GM12878 (cell line): ENCODE results near the gene TMEM131L. TPM values are rescaled to one million over a fixed set of nuclear protein-coding genes. Genes with fewer than 3 reads are reported as not detected.

Source experiments
- CHD2 ChIP-seq: IDR thresholded peaks from 2 replicates; pipeline ENCODE4 v1.6.1; 2011; ENCODE audit warnings: low read depth, low read length, improper control_type of control experiment, borderline replicate concordance
- CREB1 ChIP-seq: IDR thresholded peaks from 2 replicates; pipeline ENCODE4 v1.6.1; 2012; ENCODE audit warnings: low read depth, mild to moderate bottlenecking, inconsistent platforms
- E2F8 ChIP-seq: fragments of 450-650 bp; IDR thresholded peaks from 2 replicates; pipeline ENCODE4 v1.6.1; 2018; ENCODE audit warnings: mild to moderate bottlenecking, low read depth, moderate library complexity; ENCODE audit not compliant: partially characterized antibody
- IKZF1 ChIP-seq: fragments of 450-650 bp; conservative IDR thresholded peaks from 2 replicates; pipeline ENCODE4 v1.6.1; 2017; ENCODE audit warnings: antibody characterized with exemption, mild to moderate bottlenecking
- IKZF2 ChIP-seq, 2 experiments: fragments of 450-650 bp; IDR thresholded peaks; 2 replicates each; pipeline ENCODE4 v1.6.1; 2017; ENCODE audit warnings: mild to moderate bottlenecking in 2 of 2, moderate library complexity in 2 of 2
- IRF3 ChIP-seq: fragments of 450-650 bp; IDR thresholded peaks from 2 replicates; pipeline ENCODE4 v1.6.1; 2014; ENCODE audit warnings: mild to moderate bottlenecking
- MXI1 ChIP-seq: fragments of 150-350 bp; IDR thresholded peaks from 2 replicates; pipeline ENCODE4 v1.6.1; 2011; ENCODE audit warnings: low read depth, mild to moderate bottlenecking, inconsistent platforms, low read length, improper control_type of control experiment
- NR2F1 ChIP-seq: fragments of 450-650 bp; conservative IDR thresholded peaks from 2 replicates; pipeline ENCODE4 v1.6.1; 2017; ENCODE audit warnings: mild to moderate bottlenecking
- POLR2AphosphoS5 ChIP-seq: IDR thresholded peaks from 2 replicates; pipeline ENCODE4 v1.6.1; 2011; ENCODE audit warnings: mild to moderate bottlenecking, low read length, inconsistent platforms
- RAD21 ChIP-seq: IDR thresholded peaks from 2 replicates; pipeline ENCODE4 v1.6.1; 2011; ENCODE audit warnings: mild to moderate bottlenecking, low read depth, low read length, moderate library complexity; ENCODE audit not compliant: insufficient read depth
- TAF1 ChIP-seq: IDR thresholded peaks from 2 replicates; pipeline ENCODE4 v1.6.1; 2011; ENCODE audit warnings: mild to moderate bottlenecking, low read depth, low read length, borderline replicate concordance
- YBX1 ChIP-seq: fragments of 450-650 bp; IDR thresholded peaks from 2 replicates; pipeline ENCODE4 v1.6.1; 2016; ENCODE audit warnings: antibody characterized with exemption
- ZNF687 ChIP-seq: fragments of 450-650 bp; IDR thresholded peaks from 2 replicates; pipeline ENCODE4 v1.6.1; 2017; ENCODE audit warnings: mild to moderate bottlenecking, moderate library complexity
- polyA plus RNA-seq, 11 experiments: library from polyadenylated mRNA; depleted of rRNA in 4 of 11; unstranded in 6 of 11; stranded (reverse) in 5 of 11; fragments of >200 nt; fragmentation: Nextera tagmentation in 4 of 11; fragmentation: Illumina TruSeq in 1 of 11; extraction: Ambion mirVana in 4 of 11; extraction: Trizol in 1 of 11; gene quantifications; 1 replicate in 1 of 11; 2 replicates in 10 of 11; pipeline versions ENCODE4 v1.2.1 to v1.2.3, GENCODE V29; 2011 to 2016; ENCODE audit warnings: inconsistent platforms in 2 of 11, missing spikeins in 2 of 11, low read depth in 1 of 11
- total RNA-seq, 4 experiments: library from RNA; depleted of rRNA in 3 of 4; stranded (reverse); fragments of >200 nt in 3 of 4; fragmentation: Illumina TruSeq in 1 of 4; extraction: Trizol in 1 of 4; gene quantifications; 2 replicates each; pipeline versions ENCODE4 v1.2.1 to v1.2.3, GENCODE V29; 2013 to 2021
- TF ChIP-seq, protein P1 (sequence below): fragments of 450-650 bp; IDR thresholded peaks from 2 replicates; pipeline ENCODE4 v1.6.1; 2016; ENCODE audit warnings: mild to moderate bottlenecking, moderate library complexity, borderline replicate concordance

The TMEM131L gene
- total and polyA plus RNA-seq, 10 of the 15 experiments (the other 5 are each of a cell fraction or from before 2014, with no cell fraction given): 8.5 to 101 (median 74.4) TPM

DNA sequence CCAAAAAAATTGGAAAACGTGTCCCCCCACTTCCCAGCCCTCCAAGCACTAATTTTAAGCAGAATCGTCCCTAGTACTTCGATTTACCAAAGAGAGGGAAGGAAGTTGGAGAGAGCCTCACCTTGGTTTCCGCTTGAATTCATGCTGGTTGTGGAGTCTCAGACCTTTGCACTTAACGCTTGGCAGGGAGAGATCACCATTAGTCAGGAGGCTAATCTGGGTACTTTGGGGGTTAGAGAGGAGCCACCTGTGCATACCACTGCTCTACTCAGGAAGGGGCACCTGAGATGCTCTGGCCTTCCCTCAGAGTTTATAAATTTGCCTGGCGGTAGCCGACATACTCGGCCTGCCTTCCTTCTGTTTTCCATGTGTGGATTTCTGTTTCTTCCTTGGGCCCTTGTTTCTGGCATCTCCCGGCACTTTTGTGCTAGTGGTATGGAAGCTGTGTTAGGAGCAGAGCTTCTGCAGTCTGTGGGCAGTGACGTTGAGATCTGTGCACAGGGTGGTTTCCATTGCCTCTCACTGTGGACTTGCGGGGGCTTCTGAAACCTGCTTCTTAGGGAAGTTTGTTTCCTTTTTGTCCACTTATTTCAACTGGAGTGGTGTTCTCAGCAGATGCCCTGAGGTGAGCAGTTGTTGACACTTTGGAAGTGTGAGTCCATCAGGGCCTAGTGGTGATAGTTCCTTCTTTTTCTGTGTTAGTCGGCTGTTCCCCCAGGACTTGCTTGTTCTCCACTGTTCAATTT lies 104.2 kb downstream of the TMEM131L start (continued):
- TF ChIP-seq ZNF687 (no peak), CREB1 (peak; percentile 41; the same call in 1 of the 2 replicates), YBX1 (no peak), IKZF2 (IDR thresholded peaks at IDR 0.05) (peak; percentile 88 to 90), POLR2AphosphoS5 (0 out of 2 replicates have a peak, but pooled peaks have one; percentile 46), IRF3 (no peak), MXI1 (no peak), CHD2 (no peak), RAD21 (no peak), IKZF1 (peak; percentile 83), TAF1 (no peak), E2F8 (no peak), NR2F1 (no peak)
- TF ChIP-seq, protein P1, sequence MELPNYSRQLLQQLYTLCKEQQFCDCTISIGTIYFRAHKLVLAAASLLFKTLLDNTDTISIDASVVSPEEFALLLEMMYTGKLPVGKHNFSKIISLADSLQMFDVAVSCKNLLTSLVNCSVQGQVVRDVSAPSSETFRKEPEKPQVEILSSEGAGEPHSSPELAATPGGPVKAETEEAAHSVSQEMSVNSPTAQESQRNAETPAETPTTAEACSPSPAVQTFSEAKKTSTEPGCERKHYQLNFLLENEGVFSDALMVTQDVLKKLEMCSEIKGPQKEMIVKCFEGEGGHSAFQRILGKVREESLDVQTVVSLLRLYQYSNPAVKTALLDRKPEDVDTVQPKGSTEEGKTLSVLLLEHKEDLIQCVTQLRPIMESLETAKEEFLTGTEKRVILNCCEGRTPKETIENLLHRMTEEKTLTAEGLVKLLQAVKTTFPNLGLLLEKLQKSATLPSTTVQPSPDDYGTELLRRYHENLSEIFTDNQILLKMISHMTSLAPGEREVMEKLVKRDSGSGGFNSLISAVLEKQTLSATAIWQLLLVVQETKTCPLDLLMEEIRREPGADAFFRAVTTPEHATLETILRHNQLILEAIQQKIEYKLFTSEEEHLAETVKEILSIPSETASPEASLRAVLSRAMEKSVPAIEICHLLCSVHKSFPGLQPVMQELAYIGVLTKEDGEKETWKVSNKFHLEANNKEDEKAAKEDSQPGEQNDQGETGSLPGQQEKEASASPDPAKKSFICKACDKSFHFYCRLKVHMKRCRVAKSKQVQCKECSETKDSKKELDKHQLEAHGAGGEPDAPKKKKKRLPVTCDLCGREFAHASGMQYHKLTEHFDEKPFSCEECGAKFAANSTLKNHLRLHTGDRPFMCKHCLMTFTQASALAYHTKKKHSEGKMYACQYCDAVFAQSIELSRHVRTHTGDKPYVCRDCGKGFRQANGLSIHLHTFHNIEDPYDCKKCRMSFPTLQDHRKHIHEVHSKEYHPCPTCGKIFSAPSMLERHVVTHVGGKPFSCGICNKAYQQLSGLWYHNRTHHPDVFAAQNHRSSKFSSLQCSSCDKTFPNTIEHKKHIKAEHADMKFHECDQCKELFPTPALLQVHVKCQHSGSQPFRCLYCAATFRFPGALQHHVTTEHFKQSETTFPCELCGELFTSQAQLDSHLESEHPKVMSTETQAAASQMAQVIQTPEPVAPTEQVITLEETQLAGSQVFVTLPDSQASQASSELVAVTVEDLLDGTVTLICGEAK: no peak
